Peyer's patch (tissue), 4 donors: Measurements from ENCODE around the gene ARL13B.
"Not testable (repeated sequence)": the region's sequence is repeated elsewhere in the genome, so short reads cannot be mapped to it uniquely, and the experiment has no call there.

ENCODE experiments used
- CTCF ChIP-seq, 6 experiments: fragments of 450-650 bp in 4 of 6; fragments of 200-600 bp in 2 of 6; sonication (generic) in 1 of 6; IDR thresholded peaks; one replicate each; pipeline ENCODE4 v1.5.1; 2017 to 2019; ENCODE audit warnings: antibody characterized with exemption in 6 of 6, mild to moderate bottlenecking in 3 of 6, moderate library complexity in 1 of 6
- POLR2A ChIP-seq, 2 donors: fragments of 450-650 bp; IDR thresholded peaks; one replicate each; pipeline ENCODE4 v1.5.1; 2017; ENCODE audit warnings: antibody characterized with exemption in 2 of 2, mild to moderate bottlenecking in 2 of 2, moderate library complexity in 2 of 2

GRCh38 chr3:94080552-94080951, 100.6 kb downstream of the ARL13B start:
- TF ChIP-seq CTCF, POLR2A (IDR thresholded peaks at IDR 0.05): not testable (repeated sequence)
